HG03280 (cell line): ENCODE measurements around the gene KLHL35.
A peak's percentile ranks its signal among the peaks of the same experiment; 100 is the strongest.
"Not testable (repeated sequence)": the region's sequence is repeated elsewhere in the genome, so short reads cannot be mapped to it uniquely, and the experiment has no call there.

Experiments
- ATAC-seq: cut with Tn5 transposase; IDR thresholded peaks from one replicate; pipeline ENCODE4 v1.9.1; 2021; ENCODE audit warnings: mild to moderate bottlenecking, moderate library complexity; ENCODE audit not compliant: unreplicated experiment

The KLHL35 gene

GRCh38 chr11:75394085-75394840, 38.7 kb downstream of the KLHL35 start:
- no peak for ATAC-seq

GRCh38 chr11:75389925-75390324, 43.1 kb downstream of the KLHL35 start:
- no peak for ATAC-seq

DNA sequence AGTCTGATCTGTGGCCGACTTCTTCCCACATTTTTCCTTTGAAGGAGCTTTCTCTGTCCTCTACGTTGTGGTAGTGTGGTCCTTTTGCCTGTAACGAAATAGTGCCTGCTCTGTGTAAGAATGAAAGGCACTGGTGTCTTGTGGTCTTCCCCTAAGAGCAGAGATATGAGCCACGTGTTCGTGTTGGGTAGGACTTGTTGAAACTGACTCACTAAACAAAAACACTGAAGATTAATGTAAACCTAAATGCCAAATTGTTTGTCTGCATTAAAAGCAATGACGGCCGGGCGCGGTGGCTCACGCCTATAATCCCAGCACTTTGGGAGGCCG, 43.8 kb downstream of the KLHL35 start:
- no peak for ATAC-seq

- peak; percentile 54 for ATAC-seq
These were observed 44.4 kb downstream of the KLHL35 start for GRCh38 chr11:75388386-75389275.

- ATAC-seq: no peak
These were observed 45.2 kb downstream of the KLHL35 start for GRCh38 chr11:75387736-75388294.

DNA sequence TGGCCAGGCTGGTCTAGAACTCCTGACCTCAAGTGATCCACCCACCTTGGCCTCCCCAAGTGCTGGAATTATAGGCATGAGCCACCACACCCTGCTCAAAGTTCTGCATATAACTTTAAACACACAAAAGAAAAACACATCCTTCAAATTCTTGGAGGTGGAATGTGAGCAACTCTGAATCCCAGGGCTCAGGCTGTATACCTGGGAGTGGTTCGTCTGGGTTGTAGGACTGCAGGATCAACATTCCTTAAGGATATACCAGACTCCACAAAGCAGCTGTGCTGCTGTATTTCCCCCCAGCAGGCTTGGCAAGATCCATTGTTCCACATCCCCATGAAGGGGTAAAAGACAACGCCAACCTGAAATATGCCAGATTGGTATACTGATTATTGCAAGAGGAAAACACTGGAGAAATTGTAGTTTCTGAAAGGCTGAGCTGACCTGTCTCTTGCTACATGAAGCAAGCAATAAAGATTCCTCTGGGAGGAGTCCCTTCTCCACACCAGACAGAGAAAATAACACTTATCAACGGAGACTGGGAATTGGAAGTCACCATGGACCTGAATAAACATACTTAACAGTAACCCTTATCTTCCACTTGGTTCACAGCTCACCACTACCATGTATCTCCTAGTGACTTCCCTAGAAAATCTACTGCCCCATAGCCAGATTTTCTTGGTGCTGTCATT, 45.9 kb downstream of the KLHL35 start:
- no peak for ATAC-seq

DNA sequence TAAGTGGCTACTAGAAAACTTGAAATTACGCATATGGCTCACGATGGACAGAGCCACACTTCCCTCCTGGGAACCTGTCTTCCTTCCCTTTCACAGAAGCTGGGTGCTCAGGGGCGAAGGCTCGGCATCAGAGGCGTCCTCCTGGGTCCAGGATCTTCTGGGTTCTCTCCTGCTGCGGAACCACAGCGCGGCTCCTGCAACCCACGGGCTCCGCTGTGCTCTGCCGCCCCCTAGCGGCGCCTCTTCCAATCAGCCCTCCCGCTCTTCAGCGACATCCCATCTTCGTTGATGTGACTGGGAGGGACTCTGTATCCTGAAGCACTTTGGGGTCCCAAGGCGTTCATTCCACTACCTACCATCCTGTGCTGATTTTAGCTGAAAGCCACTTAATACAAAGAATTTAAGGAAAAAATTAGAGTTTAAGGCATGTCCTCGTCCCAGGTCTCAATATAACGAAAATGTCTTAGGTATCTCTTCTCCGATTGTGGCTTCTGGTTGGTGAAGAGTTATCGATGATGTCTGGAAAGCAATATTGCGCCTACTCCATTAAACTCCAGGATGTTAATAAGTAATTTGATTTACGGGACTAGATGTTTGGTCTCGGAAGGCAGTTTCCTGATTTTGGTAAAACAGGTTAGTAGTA, 48.4 kb downstream of the KLHL35 start:
- no peak for ATAC-seq

GRCh38 chr11:75383246-75383645, 49.8 kb downstream of the KLHL35 start:
- no peak for ATAC-seq

- no peak for ATAC-seq
These were observed 52.1 kb downstream of the KLHL35 start for GRCh38 chr11:75380716-75381420.

- no peak for ATAC-seq
These were observed 52.8 kb downstream of the KLHL35 start for GRCh38 chr11:75380245-75380644.

DNA sequence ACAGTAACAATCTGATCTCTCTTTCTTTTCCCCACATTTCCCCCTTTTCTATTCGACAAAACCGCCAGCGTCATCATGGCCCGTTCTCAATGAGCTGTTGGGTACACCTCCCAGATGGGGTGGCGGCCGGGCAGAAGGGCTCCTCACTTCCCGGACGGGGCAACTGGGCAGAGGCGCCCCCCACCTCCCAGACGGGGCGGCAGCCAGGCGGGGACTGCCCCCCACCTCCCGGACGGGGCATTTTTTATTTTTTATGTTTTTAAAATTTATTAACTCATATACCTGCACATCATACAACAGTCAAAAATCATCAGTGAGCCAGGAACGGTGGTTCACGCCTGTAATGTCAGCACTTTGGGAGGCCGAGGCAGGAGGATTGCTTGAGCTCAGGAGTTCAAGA, 54.2 kb downstream of the KLHL35 start:
- ATAC-seq: not testable (repeated sequence)

GRCh38 chr11:75376175-75376574, 56.8 kb downstream of the KLHL35 start:
- no peak for ATAC-seq

- ATAC-seq: no peak
These were observed 57.4 kb downstream of the KLHL35 start for GRCh38 chr11:75375626-75376025.

DNA sequence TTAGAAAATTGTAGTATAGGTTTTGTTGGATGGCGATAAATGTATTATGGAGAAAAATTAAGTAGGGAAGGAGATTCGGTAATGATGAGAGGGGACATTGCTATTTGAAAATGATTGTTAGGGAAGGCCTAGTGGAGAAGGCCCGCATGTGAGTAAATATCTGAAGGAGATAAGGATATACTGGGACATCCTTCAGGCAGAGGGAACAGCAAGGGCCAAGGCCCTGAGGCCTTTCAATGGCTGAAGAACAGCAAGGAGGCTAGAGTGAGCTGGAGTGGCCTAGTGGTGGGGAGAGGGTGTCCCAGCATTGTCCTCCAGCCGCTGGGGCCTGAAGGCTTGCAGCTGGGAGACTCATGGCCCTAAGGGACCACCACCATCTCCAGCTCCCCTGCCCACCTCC, 58.4 kb downstream of the KLHL35 start:
- no peak for ATAC-seq

DNA sequence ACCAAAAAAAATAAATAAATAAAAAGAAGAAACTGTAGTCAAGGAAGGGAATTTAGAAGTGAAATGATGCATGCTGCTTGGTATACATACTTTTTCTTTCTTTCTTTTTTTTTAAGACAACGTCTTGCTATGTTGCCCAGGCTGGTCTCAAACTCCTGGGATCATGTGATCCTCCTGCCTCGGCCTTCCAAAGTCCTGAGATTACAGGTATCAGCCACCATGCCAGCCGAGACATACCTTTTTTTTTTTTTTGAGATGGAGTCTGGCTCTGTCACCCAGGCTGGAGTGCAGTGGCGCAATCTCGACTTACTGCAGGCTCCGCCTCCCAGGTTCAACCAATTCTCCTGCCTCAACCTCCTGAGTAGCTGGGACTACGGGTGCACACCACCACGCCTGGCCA, 59.8 kb downstream of the KLHL35 start:
- ATAC-seq: no peak
